ENCODE results near the gene ANXA11.

DNA sequence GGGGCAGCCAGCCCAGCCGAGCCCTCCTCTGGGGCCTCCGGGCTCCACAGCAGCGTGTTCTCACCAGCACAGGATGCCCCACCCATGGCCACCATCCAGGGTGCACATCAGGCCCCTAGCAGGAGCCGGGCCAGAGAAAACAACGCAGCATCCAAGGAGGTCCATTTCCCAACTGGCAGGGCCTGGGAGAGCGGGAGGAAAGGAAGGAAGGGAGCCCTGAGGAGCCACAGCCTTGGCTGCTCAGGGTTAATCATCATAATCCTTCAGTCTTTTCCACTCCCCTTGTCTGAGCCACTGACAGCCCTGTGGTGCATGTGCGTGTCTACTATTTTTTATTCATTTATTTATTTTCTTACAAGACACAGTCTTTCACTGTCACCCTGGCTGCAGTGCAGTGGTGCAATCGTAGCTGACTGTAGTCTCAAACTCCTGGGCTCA is 69.2 kb downstream of the ANXA11 start:
- TF ChIP-seq POLR2A (IDR thresholded peaks at IDR 0.05; ENCODE audit: low read length) (no peak), GATA1 (IDR thresholded peaks at IDR 0.05; ENCODE audit: low read depth, low read length) (no peak)
